ENCODE data around the gene SELPLG.
"Not testable (repeated sequence)": the region's sequence is repeated elsewhere in the genome, so short reads cannot be mapped to it uniquely, and the experiment has no call there.

Gene SELPLG, protein sequence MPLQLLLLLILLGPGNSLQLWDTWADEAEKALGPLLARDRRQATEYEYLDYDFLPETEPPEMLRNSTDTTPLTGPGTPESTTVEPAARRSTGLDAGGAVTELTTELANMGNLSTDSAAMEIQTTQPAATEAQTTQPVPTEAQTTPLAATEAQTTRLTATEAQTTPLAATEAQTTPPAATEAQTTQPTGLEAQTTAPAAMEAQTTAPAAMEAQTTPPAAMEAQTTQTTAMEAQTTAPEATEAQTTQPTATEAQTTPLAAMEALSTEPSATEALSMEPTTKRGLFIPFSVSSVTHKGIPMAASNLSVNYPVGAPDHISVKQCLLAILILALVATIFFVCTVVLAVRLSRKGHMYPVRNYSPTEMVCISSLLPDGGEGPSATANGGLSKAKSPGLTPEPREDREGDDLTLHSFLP

DNA sequence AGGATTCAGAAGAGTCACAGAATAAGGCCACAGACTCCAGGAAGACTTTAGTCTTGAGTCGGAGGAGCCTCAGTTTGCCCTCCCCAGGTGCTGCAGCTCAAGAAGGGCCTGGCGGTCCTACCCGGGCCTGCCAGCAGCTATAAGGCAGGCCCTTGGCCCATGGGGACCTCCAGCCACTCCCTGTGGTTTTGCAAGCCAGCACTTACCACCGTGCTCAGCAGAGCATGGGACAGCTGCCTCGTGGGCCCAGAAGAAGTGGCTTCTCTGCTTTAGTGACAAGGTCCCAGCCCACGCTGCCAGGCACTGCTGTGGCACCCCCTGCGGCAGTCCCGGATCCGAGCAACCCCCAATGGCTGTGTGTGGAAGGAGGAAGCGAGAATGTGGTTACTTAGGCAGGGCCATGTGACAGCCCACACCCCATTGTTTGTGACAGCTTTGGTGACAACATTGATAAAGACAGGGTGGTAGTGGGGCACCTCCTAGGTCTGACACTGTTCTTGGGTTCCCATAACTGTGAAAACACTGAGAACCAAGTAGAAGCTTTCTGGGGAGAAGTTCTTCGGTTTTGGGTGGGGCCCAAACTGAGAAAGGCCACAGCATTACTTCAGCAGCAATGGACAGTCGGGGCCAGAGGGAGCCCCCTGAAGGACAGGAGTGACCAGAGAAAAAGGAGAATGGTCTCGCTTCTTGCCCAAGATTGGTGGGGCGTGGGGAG lies at the start of gene SELPLG:
TSS of gene SELPLG (minus strand) at position 361 of the 715 bp plus-strand sequence. CDS start 9,587 bp downstream, outside the sequence.
- peak; percentile 92 for DNase-seq

- DNase-seq, result no peak
Observed at GRCh38 chr12:108681317-108681716, 47.6 kb upstream of the SELPLG start.

DNA sequence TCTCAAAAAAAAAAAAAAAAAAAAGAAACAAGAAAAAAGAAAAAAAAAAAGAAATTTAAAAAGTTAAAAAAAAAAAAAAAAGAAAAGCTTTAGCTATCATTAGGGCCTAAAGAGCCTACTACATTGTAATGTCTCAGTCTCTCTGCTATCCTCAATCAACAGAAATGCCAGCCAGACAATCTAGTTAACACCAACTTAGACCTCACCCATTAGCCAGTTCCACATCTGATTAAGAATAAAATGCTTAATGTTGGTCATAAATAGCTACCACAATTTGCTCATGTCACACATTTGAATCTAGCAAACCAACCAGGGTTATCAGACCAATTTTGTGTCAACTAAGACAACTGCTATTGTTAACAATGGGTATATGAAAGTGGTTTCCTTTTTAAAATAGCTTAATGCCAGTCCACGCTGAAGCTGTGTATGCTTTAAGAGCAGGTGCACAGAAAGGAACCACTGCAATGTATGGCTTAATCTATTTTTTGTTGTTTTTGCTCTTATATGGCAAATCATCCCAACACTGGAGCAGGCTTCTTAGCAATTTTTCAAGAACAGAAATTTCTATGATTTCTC lies 45.5 kb upstream of the SELPLG start:
- DNase-seq, result no peak

DNA sequence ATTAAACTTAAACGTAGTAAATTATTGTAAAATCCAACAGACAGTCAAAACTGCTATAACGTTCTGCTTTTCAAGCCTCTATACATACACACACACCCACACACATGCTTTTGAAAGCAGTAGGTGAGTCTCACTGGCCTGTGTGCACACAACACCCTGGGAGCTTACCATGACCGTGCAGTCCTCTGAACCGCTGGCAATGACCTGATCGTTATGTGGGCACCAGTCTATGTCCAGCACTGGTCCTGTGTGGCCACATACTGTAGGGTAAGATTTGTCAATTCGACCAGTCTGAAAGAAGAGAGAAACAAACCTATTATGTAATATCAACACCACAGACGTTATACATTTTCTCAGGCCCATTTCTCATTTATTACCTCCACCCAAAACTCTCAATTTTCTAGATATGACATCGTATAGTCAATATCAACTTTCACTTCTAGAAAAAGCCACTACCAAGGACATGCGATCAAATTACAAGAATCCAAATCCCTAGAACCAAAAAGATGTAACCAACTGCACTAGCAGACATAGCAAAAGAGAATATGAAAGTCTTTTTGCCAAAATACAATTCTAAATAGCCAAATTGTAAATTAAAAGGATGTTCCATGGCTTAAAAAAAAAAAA lies 44.5 kb upstream of the SELPLG start:
- DNase-seq, result no peak

DNA sequence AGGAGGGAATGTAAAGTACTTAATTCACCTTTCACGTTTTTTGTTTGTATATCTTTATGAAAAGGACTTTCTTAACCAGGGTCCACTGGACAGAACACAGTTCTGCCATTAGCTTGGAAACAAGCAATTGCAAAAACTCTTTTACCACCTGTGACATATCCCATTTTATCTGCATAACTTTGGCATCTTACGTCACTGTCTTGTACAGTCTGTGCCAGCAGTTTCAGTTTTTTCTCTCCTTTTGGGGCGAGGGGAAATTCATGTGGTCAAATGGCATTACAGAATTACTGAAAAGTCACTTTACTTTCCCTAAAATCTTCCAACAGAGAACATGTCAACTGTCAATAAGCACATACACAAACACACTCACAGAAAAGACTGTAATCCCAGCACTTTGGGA lies 43.7 kb upstream of the SELPLG start:
- DNase-seq, result no peak

DNA sequence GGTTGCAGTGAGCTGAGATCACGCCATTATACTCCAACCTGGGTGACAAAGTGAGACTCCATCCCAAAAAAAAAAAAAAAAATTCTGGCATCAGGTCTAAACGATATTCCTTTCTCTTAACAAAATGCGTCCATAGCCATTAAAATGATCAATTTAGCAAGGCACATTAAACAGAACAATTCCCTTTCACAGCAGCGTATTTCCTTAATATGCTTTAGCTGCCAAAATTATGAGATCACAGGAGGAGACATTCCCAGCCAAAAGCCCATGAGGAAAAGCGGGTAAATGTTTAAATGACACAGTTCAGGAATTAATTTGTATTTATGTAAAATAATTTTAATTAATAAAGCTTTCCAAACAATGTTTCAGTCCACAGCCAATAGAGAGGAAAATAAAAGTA lies 43.0 kb upstream of the SELPLG start:
- DNase-seq, result no peak

DNA sequence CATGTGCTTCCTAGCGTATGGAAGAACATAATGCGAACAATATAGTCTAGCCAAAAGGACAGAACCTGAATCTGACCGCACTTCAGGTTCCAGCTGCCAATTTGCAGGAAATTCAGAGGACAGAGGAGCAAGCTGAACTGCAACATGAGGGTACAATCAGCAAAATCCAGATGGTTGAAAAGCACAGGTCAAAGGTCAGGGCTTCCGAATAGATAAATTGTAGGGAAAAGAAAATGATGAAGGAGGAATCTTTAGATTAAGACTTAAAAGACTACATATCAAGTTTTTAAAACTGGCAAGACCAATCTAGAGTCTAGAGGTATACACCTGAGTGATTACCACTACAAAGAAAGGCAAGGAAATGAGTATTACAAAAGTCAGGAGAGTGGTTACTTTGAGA lies 42.1 kb upstream of the SELPLG start:
- no peak for DNase-seq

GRCh38 chr12:108672054-108672453 lies 38.4 kb upstream of the SELPLG start:
- no peak for DNase-seq

DNA sequence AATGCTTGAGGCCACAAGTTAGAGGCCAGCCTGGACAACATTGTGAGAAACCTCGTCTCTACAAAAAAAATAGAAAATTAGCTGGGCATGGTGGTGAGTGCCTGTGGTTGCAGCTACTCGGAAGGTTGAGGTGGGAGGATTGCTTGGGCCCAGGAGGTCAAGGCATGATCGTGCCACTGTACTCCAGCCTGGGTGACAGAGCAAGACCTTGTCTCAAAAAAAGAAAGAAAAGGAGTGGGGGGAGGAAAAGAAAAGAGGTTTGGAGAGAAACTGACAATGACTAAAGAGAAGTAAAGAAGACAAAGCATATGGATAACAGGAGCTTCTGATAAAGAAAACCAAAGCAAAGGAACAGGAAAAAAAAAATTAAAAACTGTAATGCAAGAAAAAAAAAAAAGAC lies 37.4 kb upstream of the SELPLG start:
- no peak for DNase-seq

GRCh38 chr12:108670066-108670631 lies 36.5 kb upstream of the SELPLG start:
- DNase-seq, result no peak

GRCh38 chr12:108668542-108668941 lies 34.8 kb upstream of the SELPLG start:
- DNase-seq, result no peak

GRCh38 chr12:108668063-108668462 lies 34.4 kb upstream of the SELPLG start:
- DNase-seq, result no peak

GRCh38 chr12:108667349-108667748 lies 33.7 kb upstream of the SELPLG start:
- peak; percentile 4 for DNase-seq

- DNase-seq, result no peak
Observed at GRCh38 chr12:108666401-108666881, 32.7 kb upstream of the SELPLG start.

- DNase-seq, result no peak
Observed at GRCh38 chr12:108665608-108666202, 32.0 kb upstream of the SELPLG start.

GRCh38 chr12:108664338-108665258 lies 30.9 kb upstream of the SELPLG start:
- peak; percentile 84 for DNase-seq

DNA sequence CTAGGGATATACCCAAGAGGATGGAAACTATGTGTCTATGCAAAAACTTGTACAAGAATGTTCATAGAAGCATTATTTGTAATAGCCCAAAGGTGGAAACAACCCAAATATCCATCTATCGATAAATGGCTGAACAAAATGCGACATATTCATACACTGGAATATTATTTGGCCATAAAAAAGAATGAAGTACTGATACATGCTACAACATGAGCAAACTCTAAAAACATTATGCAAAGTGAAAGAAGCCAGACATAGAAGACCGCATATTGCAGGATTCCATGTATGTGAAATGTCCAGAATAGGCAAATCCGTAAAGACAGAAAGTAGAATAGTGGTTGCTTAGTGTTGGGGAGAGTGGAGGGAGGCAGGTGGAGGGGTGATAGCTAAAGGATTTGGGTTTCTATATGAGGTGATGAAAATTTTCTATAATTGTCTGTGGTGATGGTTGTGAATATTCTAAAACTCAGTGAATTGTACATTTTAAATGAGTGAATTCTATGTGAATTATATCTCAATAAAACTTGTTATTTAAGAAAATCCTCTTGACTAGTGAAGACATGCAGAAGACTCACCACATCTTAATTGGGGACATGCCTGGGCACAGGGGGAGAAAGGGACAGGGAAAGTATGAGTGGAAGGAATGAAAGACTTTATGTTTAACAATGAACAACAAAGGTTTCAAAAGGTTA lies 29.8 kb upstream of the SELPLG start:
- no peak for DNase-seq

- not testable (repeated sequence) for DNase-seq
Observed at GRCh38 chr12:108658115-108658514, 24.4 kb upstream of the SELPLG start.

- DNase-seq, result no peak
Observed at GRCh38 chr12:108657130-108657745, 23.5 kb upstream of the SELPLG start.

DNA sequence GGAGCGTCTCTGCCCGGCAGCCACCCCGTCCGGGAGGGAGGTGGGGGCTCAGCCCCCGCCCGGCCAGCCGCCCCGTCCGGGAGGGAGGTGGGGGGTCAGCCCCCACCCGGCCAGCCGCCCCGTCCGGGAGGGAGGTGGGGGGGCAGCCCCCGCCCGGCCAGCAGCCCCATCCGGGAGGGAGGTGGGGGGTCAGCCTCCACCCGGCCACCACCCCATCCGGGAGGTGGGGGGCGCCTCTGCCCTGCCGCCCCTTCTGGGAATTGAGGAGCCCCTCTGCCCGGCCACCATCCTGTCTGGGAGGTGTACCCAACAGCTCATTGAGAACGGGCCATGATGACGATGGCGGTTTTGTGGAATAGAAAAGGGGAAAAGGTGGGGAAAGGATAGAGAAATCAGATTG lies 22.6 kb upstream of the SELPLG start:
- not testable (repeated sequence) for DNase-seq

Data from GF-D8 (cell line).